Iris pigment epithelial cell (primary cell): ENCODE data around the gene ORAI3.

Experiments
- DNase-seq: peaks from one replicate; pipeline ENCODE4 v3.0.0-alpha.2; 2011; ENCODE audit warnings: low read depth

Gene ORAI3

GRCh38 chr16:30992276-30992780 is 43.5 kb downstream of the ORAI3 start:
- no peak for DNase-seq

DNA sequence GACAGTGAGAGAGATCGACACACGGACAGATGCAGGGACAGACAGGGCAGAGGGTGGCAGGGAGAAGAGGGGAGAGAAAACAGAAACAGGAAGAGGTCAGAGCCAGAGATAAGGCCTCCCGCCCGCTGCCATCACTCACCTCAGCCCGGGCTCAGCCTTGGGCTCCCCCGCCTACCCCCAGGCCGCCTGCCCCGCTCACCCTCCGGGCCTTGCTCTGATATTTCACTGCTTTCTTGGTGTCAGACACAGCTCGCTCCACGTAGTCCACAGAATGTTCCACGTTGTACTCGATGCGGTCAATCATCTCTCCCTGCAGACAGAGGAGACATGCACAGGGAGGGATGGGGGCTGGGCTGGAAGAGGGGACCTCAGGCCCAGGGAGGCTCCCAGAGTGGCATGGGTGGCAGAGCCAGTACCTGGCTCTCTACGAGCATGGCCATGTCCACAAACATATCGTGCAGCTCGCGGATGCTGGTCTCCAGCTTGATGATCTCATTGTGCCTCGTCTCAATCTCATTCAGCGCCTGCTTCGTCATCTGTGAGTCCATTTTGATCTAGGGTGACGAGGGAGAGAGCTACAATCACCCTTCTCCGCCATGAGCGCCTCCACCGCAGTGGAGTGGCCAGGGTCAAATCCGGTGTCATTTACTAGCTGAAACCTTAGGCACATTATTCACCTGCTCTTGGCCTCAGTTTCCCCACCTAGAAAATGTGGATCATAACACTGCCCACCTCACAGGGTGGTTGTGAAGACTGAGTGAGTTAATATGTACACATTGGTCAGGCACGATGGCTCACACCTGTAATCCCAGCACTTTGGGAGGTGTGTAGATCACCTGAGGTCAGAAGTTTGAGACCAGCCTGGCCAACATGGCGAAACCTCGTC is 44.3 kb downstream of the ORAI3 start:
- no peak for DNase-seq

- DNase-seq = no peak
Observed at GRCh38 chr16:30995927-30996323, 47.1 kb downstream of the ORAI3 start.

GRCh38 chr16:30996324-30996984 is 47.6 kb downstream of the ORAI3 start:
- no peak for DNase-seq

- peak; percentile 79 for DNase-seq
Observed at GRCh38 chr16:30996985-30997724, 48.3 kb downstream of the ORAI3 start.

DNA sequence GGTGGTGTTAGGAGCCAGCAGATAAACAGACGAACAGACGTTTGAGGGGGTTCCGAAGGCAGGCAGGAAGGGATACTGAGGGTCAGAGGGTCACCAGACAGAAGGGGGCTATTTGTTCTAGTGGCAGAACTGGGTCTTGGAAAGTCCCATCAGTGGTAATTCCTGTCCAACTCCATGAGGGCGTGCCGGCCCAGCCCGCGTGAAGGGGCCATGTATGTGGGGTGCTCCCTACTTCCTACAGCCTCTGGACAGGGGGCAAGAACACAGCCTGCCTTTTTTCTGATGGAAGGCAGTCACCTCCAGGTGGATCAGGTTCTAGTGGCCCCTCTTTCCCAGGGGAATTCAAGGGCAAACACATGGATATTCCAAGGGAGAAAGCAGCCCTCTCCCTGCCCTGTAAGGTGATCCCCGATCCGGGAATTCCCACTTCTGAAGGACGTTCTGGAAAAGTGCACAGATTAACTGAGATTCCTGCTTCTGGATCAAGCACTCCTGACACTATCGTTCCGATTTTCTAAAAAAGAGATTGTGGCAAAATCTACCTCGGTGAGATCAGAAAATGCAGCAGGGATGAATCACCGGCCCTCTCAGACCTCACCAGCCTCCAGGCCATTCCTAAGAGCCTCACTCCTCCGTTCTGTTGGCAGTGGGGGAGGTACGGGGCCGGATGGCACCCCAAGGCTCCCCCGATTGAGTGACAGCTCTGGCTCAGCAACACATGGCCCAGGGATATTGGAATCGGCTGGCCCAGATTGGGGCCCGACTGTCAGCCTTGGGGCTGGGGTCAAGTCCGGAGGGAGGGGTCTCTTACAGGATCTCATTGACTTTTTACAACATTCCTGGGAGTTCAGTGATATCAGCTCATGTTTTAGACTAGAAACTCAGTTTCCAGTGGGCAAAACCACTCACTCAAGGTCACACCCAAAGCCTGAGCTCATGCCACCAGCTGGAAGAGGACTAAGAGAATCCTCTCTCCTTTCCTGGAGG is 49.1 kb downstream of the ORAI3 start:
- DNase-seq = peak; percentile 90

DNA sequence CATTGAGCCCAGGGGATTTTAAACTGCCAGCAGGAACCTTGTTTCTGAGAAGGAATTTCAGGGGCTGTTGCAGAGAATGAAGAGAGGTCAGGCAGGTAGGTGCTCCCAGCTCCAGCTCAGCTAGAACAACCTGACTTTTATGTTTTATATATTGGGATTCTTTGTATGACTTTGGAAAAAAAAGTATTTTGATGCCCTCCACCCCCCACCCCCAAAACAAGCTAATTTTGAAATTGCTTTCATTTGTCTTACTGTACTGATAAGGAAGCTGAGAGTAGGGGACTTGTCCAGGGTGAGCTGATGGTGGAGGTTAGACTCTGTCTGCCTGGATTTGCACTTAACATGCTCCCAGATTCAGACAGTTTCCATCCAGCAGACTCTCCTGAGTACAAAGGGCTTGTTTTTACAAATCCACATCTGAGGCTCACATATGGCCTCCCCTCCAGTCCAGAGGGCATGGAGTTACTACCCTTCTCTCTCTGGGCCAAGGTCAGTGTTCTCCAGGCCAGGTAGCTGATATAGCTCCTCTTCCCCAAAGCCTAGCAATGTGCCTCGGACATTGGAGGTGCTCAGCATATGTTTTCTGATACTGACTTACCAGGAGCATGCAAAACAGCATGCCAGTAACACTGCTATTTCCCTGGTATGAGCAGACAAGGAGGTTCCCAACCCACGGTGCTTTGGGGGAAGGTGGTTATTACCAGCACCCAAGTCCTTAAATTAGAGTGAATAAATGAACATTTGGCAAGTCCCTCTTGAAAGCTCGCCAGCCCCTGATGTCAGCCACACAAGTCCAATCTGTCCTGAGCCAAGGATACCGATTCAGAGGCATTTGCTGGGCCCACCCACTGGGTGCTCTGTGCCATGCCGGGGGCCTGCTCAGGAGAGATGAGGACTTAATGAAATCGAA is 50.2 kb downstream of the ORAI3 start:
- DNase-seq = no peak

- DNase-seq = no peak
Observed at GRCh38 chr16:31000671-31001382, 52.0 kb downstream of the ORAI3 start.

DNA sequence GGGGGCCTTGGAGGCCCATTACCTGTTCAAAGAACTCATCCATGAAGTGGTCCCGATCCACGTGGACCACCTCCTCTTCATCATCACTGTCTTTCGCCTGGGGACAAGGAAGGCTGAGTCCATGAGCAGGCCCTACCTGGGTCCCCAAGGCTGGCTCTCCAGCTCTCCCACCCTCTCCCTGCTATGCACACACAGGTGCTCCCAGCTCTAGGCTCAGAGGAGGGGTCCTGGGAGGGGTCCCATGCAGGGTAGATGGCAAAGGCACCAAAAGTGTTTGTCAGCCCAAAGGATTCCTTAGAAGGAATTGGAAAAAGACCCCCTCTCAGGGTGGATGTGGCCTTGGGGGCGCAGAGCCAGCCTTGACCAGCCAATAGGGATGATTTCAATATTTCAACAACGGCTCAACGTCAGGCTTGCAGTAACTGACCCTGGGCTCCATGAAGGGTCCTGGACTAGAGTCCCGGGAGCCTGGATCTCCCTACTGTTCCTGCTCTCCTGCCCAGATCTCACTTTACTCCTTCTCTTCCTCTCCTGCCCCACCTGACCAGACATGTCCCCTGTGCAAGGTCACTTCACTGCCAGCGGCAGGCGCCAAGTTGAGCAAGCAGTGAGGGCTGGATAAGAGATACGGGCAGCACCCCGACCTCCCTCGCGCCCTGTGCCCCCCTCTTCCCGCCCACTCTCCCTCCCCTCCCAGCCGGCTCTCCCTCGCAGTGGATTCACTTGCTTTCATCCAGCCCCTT is 52.8 kb downstream of the ORAI3 start:
- DNase-seq = no peak

GRCh38 chr16:31002250-31002700 is 53.4 kb downstream of the ORAI3 start:
- no peak for DNase-seq

DNA sequence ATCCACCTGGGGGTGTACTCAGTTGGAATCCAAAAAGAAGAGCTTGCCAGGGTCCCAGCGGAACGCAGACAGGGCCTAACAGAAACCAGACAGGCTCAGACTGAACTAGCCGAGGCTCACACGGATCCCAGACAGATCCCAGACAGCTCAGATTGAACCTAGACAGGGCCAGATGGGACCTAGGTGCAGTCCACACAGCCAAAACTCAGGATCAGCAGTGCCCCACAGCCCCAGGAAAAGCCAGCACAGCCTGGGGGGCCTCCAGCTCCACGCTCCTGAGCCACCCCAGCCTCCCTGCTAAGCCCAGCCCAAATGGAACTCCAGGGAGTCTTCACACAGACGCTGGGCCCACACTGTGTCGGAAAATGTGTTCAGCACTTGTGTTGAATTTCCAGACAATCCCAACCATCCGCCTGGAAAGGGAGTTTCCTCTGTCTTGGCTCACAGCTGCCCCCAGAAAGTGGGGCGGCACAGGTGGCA is 54.0 kb downstream of the ORAI3 start:
- no peak for DNase-seq

GRCh38 chr16:31003744-31004143 is 54.9 kb downstream of the ORAI3 start:
- DNase-seq = no peak
